ENCODE measurements around the gene EHD3.

- TF ChIP-seq SP1 (IDR thresholded peaks at IDR 0.05) (no peak), ELF4 (IDR thresholded peaks at IDR 0.05) (no peak), ZNF384 (IDR thresholded peaks at IDR 0.05) (no peak), FOXA1 (IDR thresholded peaks at IDR 0.05) (no peak), NFRKB (IDR thresholded peaks at IDR 0.05) (no peak), CTBP1 (IDR thresholded peaks at IDR 0.05; ENCODE audit: borderline replicate concordance) (no peak), BHLHE40 (IDR thresholded peaks at IDR 0.05; ENCODE audit: borderline replicate concordance) (no peak)
These were observed 44.8 kb upstream of the EHD3 start for GRCh38 chr2:31189141-31189540.

All from HEK293T (cell line).